ENCODE measurements around the gene OR5B17. TPM values are rescaled to one million over a fixed set of nuclear protein-coding genes. Genes with fewer than 3 reads are reported as not detected.

The OR5B17 gene
- total RNA-seq, 1 experiment from 2014 or later = not detected

Other genes with a start within 250 kb of the OR5B17 start
- gene OR9I1, start 233.5 kb downstream of the OR5B17 start, total RNA-seq (2014; rRNA removed; shearing (Covaris generic)) = not detected in 2 replicates
- not detected in 2 replicates for gene OR9Q2, start 170.0 kb downstream of the OR5B17 start, total RNA-seq (2014; rRNA removed; shearing (Covaris generic))
- gene OR1S2, start 154.9 kb downstream of the OR5B17 start, total RNA-seq (2014; rRNA removed; shearing (Covaris generic)) = not detected in 2 replicates
- gene OR1S1, start 146.3 kb downstream of the OR5B17 start, total RNA-seq (2014; rRNA removed; shearing (Covaris generic)) = not detected in 2 replicates
- gene OR10Q1, start 130.2 kb downstream of the OR5B17 start, total RNA-seq (2014; rRNA removed; shearing (Covaris generic)) = not detected in 2 replicates
- gene OR10W1, start 90.8 kb downstream of the OR5B17 start, total RNA-seq (2014; rRNA removed; shearing (Covaris generic)) = not detected in 2 replicates
- gene OR5B3, start 47.8 kb upstream of the OR5B17 start, total RNA-seq (2014; rRNA removed; shearing (Covaris generic)) = not detected in 2 replicates
- not detected in 2 replicates for gene OR5B2, start 69.1 kb upstream of the OR5B17 start, total RNA-seq (2014; rRNA removed; shearing (Covaris generic))
- gene OR5B12, start 83.2 kb upstream of the OR5B17 start, total RNA-seq (2014; rRNA removed; shearing (Covaris generic)) = not detected in 2 replicates
- gene OR5B21, start 149.0 kb upstream of the OR5B17 start, total RNA-seq (2014; rRNA removed; shearing (Covaris generic)) = not detected in 2 replicates
- gene LPXN, start 216.8 kb upstream of the OR5B17 start, total RNA-seq (2014; rRNA removed; shearing (Covaris generic)) = 4.0 and 4.9 TPM in 2 replicates
- gene ZFP91, start 220.0 kb upstream of the OR5B17 start, total RNA-seq (2014; rRNA removed; shearing (Covaris generic)) = 68.1 and 83.8 TPM in 2 replicates

Measured in SJSA1 (cell line).